Stimulated activated CD8-positive, alpha-beta memory T cell treated with anti-CD3 and anti-CD28 coated beads, Interleukin-12 subunit alpha, Interleukin-12 subunit beta, amount 100 ng/mL, for 4 hours (primary cell): Measurements from ENCODE around the gene TCP11X1.
"Not testable (repeated sequence)": the region's sequence is repeated elsewhere in the genome, so short reads cannot be mapped to it uniquely, and the experiment has no call there.

ENCODE experiments used
- DNase-seq: peaks from one replicate; pipeline ENCODE4 v3.0.0-alpha.2; 2020; ENCODE audit warnings: low read depth

Gene TCP11X1

DNA sequence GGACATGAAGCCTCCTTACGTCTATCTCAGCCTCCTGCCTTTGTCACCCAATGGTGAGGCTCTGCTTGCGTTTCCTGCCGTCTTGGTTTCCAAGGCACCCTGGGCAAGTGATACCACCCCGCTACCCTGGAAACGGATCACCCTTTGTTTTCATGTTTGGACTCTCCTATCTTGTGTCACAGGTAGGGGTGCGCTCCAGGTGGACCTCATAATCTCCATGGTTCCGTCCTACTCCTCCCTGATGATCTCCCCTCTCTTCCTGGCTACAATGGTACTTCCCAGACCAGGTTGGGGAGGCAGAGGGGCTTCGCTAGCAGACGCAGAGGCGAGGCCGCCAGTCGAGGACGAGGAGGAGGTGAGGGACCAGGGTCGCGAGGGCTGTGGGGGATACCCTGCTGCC lies at the start of gene TCP11X1:
Gene TCP11X1, plus strand, starts transcription at position 316 of the 400 bp plus-strand sequence.
- not testable (repeated sequence) for DNase-seq

DNA sequence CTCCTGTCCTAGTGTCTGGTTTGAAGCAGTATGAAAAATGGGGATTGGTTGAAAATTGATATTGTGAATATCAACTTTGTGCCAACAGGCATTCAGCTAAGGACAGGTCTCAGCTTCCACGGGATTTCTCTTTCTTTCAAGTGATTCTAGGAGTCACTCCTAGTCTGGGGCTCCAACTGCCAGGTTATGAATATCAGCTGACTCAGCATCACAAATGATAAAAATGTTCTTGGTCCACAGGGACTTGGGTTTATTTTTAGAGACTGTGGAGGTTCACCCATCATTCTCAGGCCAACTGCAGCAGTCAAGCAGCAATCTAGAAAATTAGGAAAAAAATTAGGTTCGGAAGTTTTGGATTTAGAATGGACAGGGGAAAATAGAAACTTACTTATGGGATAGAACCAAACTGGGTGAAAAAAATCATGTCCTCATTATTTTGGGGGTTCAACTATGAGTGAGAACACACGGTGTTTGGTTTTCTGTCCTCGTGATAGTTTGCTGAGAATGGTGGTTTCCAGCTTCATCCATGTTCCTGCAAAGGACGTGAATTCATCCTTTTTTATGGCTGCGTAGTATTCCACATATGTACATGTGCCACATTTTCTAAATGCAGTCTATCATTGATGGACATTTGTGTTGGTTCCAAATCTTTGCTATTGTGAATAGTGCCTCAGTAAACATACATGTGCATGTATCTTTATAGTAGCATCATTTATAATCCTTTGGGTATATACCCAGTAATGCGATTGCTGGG lies 29.0 kb upstream of the TCP11X1 start:
- no peak for DNase-seq

DNA sequence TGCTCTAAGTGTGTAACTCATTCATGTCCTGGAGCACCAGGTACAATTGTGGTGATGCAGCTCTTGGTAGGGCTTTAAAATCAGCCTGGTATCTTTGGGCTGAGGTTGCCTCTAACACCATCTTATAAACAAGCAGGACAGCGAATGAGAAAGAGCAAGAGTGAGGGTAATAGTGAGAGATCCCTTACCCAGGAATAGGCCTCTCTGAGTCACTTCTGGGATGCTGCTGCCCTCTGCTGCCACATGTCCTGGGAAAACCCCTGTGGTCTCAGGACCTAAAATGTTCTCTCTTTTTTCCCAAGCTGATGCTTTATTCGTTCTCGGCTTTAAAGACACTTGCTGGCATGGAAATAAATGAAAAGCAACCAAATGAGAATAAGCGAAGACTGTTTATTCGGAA lies 7.2 kb upstream of the TCP11X1 start:
- not testable (repeated sequence) for DNase-seq

DNA sequence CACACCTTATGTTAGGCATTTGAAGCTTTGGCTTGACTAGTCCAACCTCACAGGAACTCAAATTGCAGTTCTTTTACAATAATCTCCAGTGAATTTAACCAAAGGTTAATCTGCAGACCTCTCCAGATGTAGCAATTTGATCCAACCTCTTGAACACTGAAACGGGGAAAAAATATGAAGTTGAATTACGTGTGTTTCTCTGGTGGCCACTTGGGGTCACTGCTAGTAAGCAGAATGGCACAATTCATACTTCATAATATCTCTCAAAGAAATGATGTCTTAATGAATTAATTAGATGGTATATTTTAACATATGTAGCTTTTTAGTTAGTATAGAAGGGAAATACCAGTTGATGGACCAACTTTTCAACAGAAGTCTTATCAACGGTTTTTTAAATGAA lies 1.4 kb downstream of the TCP11X1 start:
- DNase-seq = not testable (repeated sequence)

DNA sequence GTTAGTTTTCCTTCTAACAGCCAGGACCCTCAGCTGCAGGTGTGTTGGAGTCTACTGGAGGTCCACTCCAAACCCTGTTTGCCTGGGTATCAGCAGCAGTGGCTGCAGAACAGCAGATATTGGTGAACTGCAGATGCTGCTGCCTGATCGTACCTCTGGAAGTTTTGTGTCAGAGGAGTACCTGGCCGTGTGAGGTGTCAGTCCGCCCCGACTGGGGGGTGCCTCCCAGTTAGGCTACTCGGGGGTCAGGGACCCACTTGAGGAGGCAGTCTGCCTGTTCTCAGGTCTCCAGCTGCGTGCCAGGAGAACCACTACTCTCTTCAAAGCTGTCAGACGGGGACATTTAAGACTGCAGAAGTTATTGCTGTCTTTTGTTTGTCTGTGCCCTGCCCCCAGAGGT lies 20.6 kb downstream of the TCP11X1 start:
- DNase-seq = not testable (repeated sequence)

DNA sequence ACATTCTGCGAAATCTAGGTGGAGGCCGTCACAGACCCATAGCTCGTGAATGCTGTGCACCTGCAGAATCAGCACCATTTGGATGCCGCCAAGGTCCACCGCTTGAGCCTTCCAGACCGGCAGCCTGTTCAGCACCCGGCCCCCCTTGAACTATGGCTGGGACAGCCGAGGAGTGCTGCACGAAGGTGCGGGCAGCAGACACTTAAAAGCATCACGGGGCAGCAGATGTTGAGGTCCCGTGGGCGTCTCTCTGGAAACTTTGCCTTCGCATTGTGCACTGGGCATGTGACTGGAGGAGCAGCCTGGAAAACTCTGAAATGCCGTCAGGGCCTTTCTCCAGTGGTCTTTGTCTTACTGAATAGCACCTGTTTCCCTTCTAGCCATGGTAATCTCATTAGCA lies 25.2 kb downstream of the TCP11X1 start:
- DNase-seq = not testable (repeated sequence)

DNA sequence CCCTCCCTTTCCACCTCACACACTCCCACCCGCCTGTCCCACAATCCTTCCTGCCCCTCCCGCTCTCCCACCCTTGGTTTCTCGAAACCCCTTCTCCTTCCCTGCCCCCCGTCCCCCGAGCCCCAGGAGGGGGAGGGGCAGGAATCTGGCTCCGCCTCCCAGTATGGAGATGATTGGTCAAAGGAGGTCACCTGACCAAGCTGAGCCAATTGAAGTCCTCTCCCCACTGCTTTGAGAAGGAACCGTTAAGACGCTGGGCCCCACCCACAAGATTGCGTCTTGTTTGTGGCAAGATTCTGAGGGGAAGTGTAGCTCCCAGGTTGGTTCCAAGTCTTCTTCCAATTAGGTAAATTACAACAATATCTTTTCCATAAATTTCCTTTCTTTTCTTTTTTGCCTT lies 31.8 kb downstream of the TCP11X1 start, which contains the start of gene NXF2:
Gene NXF2, plus strand, starts transcription at position 275 of the 400 bp plus-strand sequence. CDS start 59,912 bp downstream, outside the sequence.
- DNase-seq = not testable (repeated sequence)

DNA sequence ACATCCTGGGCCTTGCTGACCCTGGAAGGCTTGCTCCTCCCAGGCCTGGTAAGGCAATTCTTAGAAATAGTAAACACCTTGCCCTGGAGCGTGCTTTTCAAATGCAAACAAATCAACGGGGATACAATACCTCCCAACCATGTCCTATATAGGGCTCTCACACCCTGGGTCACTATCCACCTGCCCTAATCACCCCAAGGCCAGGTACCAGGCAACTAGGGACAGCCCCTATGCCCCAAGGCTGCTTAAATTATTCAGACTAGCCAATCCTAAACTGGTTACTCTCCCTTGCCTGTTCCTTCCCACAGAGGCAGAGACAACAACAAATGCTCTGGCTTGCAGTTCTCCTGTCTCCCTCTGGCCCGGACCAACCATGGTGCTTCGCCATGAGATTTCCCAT lies 57.1 kb downstream of the TCP11X1 start:
- not testable (repeated sequence) for DNase-seq
